Measurements from ENCODE around the gene ABCB6. TPM values are rescaled to one million over a fixed set of nuclear protein-coding genes. Genes with fewer than 3 reads are reported as not detected.

The ABCB6 gene
- total and polyA plus RNA-seq, 10 of the 15 experiments (the other 5 are each of a cell fraction or from before 2014, with no cell fraction given) = 2.3 to 22.1 (median 13.8) TPM

GRCh38 chr2:219174146-219174545 is 44.6 kb downstream of the ABCB6 start:
- Histone ChIP-seq H3K4me3 (no peak overlapping the region), H3K79me2 (ENCODE audit: control insufficient read depth, insufficient read depth, low read length) (peaks cover 25% of the 10 kb centered on the region), H4K20me1 (ENCODE audit: control insufficient read depth, insufficient read depth) (no peaks in the 10 kb centered on the region), H3K36me3 (ENCODE audit: control insufficient read depth in 2 of 2, insufficient read depth in 2 of 2, low read length in 1 of 2) (peaks cover 4 to 9% of the 10 kb centered on the region in 2 experiments), H3K4me1 (ENCODE audit: control insufficient read depth, insufficient read depth, low read length) (peaks cover 4% of the 10 kb centered on the region), H3K9me3 (replicated peaks; ENCODE audit: control insufficient read depth, insufficient read depth, low read length) (no peaks in the 10 kb centered on the region), H3K27me3 (replicated peaks in 1 of 2; ENCODE audit: control insufficient read depth in 2 of 2, insufficient read depth in 2 of 2, low read length in 1 of 2) (no peaks in the 10 kb centered on the region), H3K27ac (ENCODE audit: control insufficient read depth, insufficient read depth) (no peak overlapping the region), H2AFZ (ENCODE audit: control insufficient read depth, low read depth, low read length) (no peak overlapping the region), H3K4me2 (ENCODE audit: control insufficient read depth, insufficient read depth) (no peak overlapping the region), H3K9ac (ENCODE audit: control insufficient read depth, insufficient read depth, low read length) (no peak overlapping the region)
- FAIRE-seq = no peak
- in situ Hi-C loops (cut with MboI) = loop anchor here (5.0 kb wide), 1 partner anchor 33 kb away; the partner anchor contains the start of gene ZFAND2B
- POLR2A ChIA-PET = interaction anchor here (1.2 to 5.0 kb wide), 3 partner anchors 33 to 105 kb away, joined by 4 to 47 read pairs (median 34); partner anchors contain the start of genes ANKZF1, ATG9A, DNAJB2 and ZFAND2B
- intact Hi-C loops (cut with micrococcal nuclease; ENCODE audit: unreplicated experiment) = no loop called here
- no TSS peak for BruUV-seq (replicated peaks)
- WGBS (ENCODE audit: insufficient coverage, insufficient replicate concordance, low lambda C conversion rate, missing lambda C conversion rate) = 97% methylated on average over 3 of the region's 3 CpGs
- SMC1A ChIA-PET (ENCODE audit: uncharacterized antibody, unreplicated experiment) = interaction anchor here (0.7 to 1.6 kb wide), 4 partner anchors 17 to 121 kb away, joined by 3 to 6 read pairs (median 4); partner anchors contain the start of genes DNAJB2, GLB1L and STK16
- TF ChIP-seq ZSCAN29 (IDR thresholded peaks at IDR 0.05) = no peak
- no peak for TF ChIP-seq TCF3 (IDR thresholded peaks at IDR 0.05; ENCODE audit: borderline replicate concordance, insufficient read depth, low read depth, low read length)
- no peak for TF ChIP-seq MEF2A (IDR thresholded peaks at IDR 0.05; ENCODE audit: insufficient read depth, low read depth, low read length)
- TF ChIP-seq USF1 (IDR thresholded peaks at IDR 0.05; ENCODE audit: borderline replicate concordance, extremely low read length, insufficient read depth, low read depth, low read length) = no peak
- no peak for TF ChIP-seq SMAD5 (IDR thresholded peaks at IDR 0.05; ENCODE audit: low read depth)
- no peak for TF ChIP-seq ZNF207 (IDR thresholded peaks at IDR 0.05; ENCODE audit: borderline replicate concordance)
- no peak for TF ChIP-seq BRCA1 (IDR thresholded peaks at IDR 0.05; ENCODE audit: low read depth, low read length)
- TF ChIP-seq ZNF622 (IDR thresholded peaks at IDR 0.05) = no peak
- no peak for TF ChIP-seq IKZF1 (conservative IDR thresholded peaks at IDR 0.05)
- no peak for TF ChIP-seq RUNX3 (IDR thresholded peaks at IDR 0.05; ENCODE audit: low read length)
- TF ChIP-seq SRF (IDR thresholded peaks at IDR 0.05; ENCODE audit: low read depth in 2 of 2, low read length in 2 of 2) = no peak
- no peak for TF ChIP-seq RCOR1 (conservative IDR thresholded peaks at IDR 0.05; ENCODE audit: low read depth, low read length)
- TF ChIP-seq MEF2B (IDR thresholded peaks at IDR 0.05; ENCODE audit: partially characterized antibody, poor library complexity, severe bottlenecking) = no peak
- no peak for TF ChIP-seq BCL11A (IDR thresholded peaks at IDR 0.05; ENCODE audit: low read depth, low read length)
- TF ChIP-seq IRF5 (IDR thresholded peaks at IDR 0.05; ENCODE audit: borderline replicate concordance) = no peak
- no peak for TF ChIP-seq EED (IDR thresholded peaks at IDR 0.05; ENCODE audit: low read depth)
- TF ChIP-seq CEBPZ (IDR thresholded peaks at IDR 0.05; ENCODE audit: low read depth, low read length) = no peak
- no peak for TF ChIP-seq CBX3 (IDR thresholded peaks at IDR 0.05; ENCODE audit: borderline replicate concordance, low read depth)
- TF ChIP-seq HDAC2 (IDR thresholded peaks at IDR 0.05) = no peak
- no peak for ATAC-seq
- no peak for DNase-seq (ENCODE audit: low read depth, low spot score)
- RAD21 ChIA-PET (ENCODE audit: unreplicated experiment) = interaction anchor here (1.0 to 1.4 kb wide), 2 partner anchors 32 to 35 kb away, joined by 3 to 4 read pairs; partner anchors contain the start of gene ZFAND2B
- CTCF ChIA-PET = interaction anchor here (1.0 to 5.6 kb wide), 12 partner anchors 10 to 124 kb away, joined by 3 to 52 read pairs (median 6); partner anchors contain the start of genes DNAJB2, TUBA4A and ZFAND2B

Measured in GM12878 (cell line).